Tibial nerve (tissue), 4 donors: ENCODE measurements around the gene STAT5B. TPM values are rescaled to one million over a fixed set of nuclear protein-coding genes. Genes with fewer than 3 reads are reported as not detected.
A peak's percentile ranks its signal among the peaks of the same experiment; 100 is the strongest.

Experiments
- DNase-seq, 2 donors: peaks; one replicate each; pipeline ENCODE4 v3.0.0-alpha.2; 2019; ENCODE audit warnings: low spot score in 2 of 2
- H3K27ac ChIP-seq, 4 donors: fragments of 200-600 bp; sonication (generic) in 3 of 4; one replicate each; pipeline ENCODE4 v1.5.1; 2017 to 2019; ENCODE audit warnings: mild to moderate bottlenecking in 1 of 4
- H3K27me3 ChIP-seq, 2 donors: fragments of 200-600 bp; sonication (generic) in 1 of 2; one replicate each; pipeline versions ENCODE4 v1.5.1 to v1.6.0; 2017 to 2019
- H3K36me3 ChIP-seq, 3 donors: fragments of 200-600 bp; sonication (generic); one replicate each; pipeline ENCODE4 v1.5.1; 2018 to 2019
- H3K4me1 ChIP-seq, 4 donors: fragments of 200-600 bp; sonication (generic) in 3 of 4; one replicate each; pipeline ENCODE4 v1.5.1; 2017 to 2019
- H3K4me3 ChIP-seq, 4 donors: fragments of 200-600 bp; sonication (generic) in 3 of 4; one replicate each; pipeline ENCODE4 v1.5.1; 2017 to 2019; ENCODE audit warnings: mild to moderate bottlenecking in 1 of 4, moderate library complexity in 1 of 4
- H3K9me3 ChIP-seq, 4 donors: fragments of 200-600 bp; sonication (generic) in 3 of 4; one replicate each; pipeline ENCODE4 v1.5.1; 2017 to 2019
- CTCF ChIP-seq, 5 experiments: fragments of 200-600 bp in 3 of 5; fragments of 450-650 bp in 2 of 5; sonication (generic) in 3 of 5; IDR thresholded peaks; one replicate each; pipeline ENCODE4 v1.5.1; 2016 to 2019; ENCODE audit warnings: antibody characterized with exemption in 5 of 5, mild to moderate bottlenecking in 3 of 5, moderate library complexity in 2 of 5
- EP300 ChIP-seq, 2 donors: sonication (generic); formaldehyde crosslinking; IDR thresholded peaks; one replicate each; pipeline ENCODE4 v1.6.1; 2017; ENCODE audit warnings: antibody characterized with exemption in 2 of 2, mild to moderate bottlenecking in 1 of 2
- POLR2A ChIP-seq, 2 donors: fragments of 450-650 bp; IDR thresholded peaks; one replicate each; pipeline ENCODE4 v1.6.1; 2017; ENCODE audit warnings: antibody characterized with exemption in 2 of 2, mild to moderate bottlenecking in 2 of 2, moderate library complexity in 2 of 2
- WGBS, 2 donors: methylation state at CpG; one replicate each; pipeline ENCODE4 v1.1.5; 2018; 5-methylcytosine and 5-hydroxymethylcytosine counted together
- total RNA-seq, 4 donors: library from RNA; depleted of rRNA; stranded (reverse); fragments of >200 nt; gene quantifications; one replicate each; pipeline ENCODE4 v1.1.0, GENCODE V29; 2016

Gene STAT5B
- total RNA-seq, 4 donors from 2014 or later: 96.8 to 117 (median 104) TPM

- DNase-seq: no peak
- Histone ChIP-seq H3K36me3 (peaks cover 0 to 80% (median 24%) of the 10 kb centered on the region in 3 donors), H3K27me3 (no peaks in the 10 kb centered on the region), H3K9me3 (no peaks in the 10 kb centered on the region), H3K4me1 (peaks cover 0 to 56% (median 25%) of the 10 kb centered on the region in 4 donors), H3K27ac (peak overlapping the region in 2 of 4 donors; percentile 45 to 90), H3K4me3 (no peak overlapping the region)
- TF ChIP-seq EP300 (IDR thresholded peaks at IDR 0.05) (no peak), POLR2A (IDR thresholded peaks at IDR 0.05) (no peak), CTCF (IDR thresholded peaks at IDR 0.05) (no peak)
- 85 to 89% methylated on average over 4 of the region's 4 CpGs for WGBS, 2 donors
Measured at GRCh38 chr17:42313389-42313772, 37.2 kb upstream of the STAT5B start.

- TF ChIP-seq POLR2A (IDR thresholded peaks at IDR 0.05) (no peak), EP300 (IDR thresholded peaks at IDR 0.05) (peak in 1 of 2 donors; percentile 72), CTCF (IDR thresholded peaks at IDR 0.05) (peak; percentile 68 to 91 (median 73))
- Histone ChIP-seq H3K36me3 (peaks cover 0 to 80% (median 24%) of the 10 kb centered on the region in 3 donors), H3K27me3 (no peaks in the 10 kb centered on the region), H3K4me3 (peak overlapping the region in 3 of 4 donors; percentile 0 to 30 (median 13)), H3K27ac (peak overlapping the region; percentile 78 to 90 (median 86)), H3K4me1 (peaks cover 0 to 60% (median 25%) of the 10 kb centered on the region in 4 donors), H3K9me3 (no peaks in the 10 kb centered on the region)
- peak; percentile 74 to 78 for DNase-seq
- WGBS, 2 donors: 29% methylated on average over 35 to 50 of the region's 54 CpGs
Measured at GRCh38 chr17:42312285-42313130, 36.3 kb upstream of the STAT5B start.

GRCh38 chr17:42312035-42312284 lies 35.8 kb upstream of the STAT5B start:
- Histone ChIP-seq H3K27ac (peak overlapping the region; percentile 78 to 90 (median 86)), H3K4me1 (peaks cover 0 to 60% (median 25%) of the 10 kb centered on the region in 4 donors), H3K9me3 (no peaks in the 10 kb centered on the region), H3K4me3 (peak overlapping the region in 2 of 4 donors; percentile 13 to 30), H3K27me3 (no peaks in the 10 kb centered on the region), H3K36me3 (peaks cover 0 to 80% (median 24%) of the 10 kb centered on the region in 3 donors)
- DNase-seq: no peak
- WGBS, 2 donors: 16 to 17% methylated on average over 5 of the region's 5 CpGs
- TF ChIP-seq CTCF (IDR thresholded peaks at IDR 0.05) (no peak), POLR2A (IDR thresholded peaks at IDR 0.05) (no peak), EP300 (IDR thresholded peaks at IDR 0.05) (no peak)

GRCh38 chr17:42311240-42312034 lies 35.2 kb upstream of the STAT5B start:
- peak; percentile 90 to 91 for DNase-seq
- H3K36me3 ChIP-seq: peaks cover 0 to 80% (median 24%) of the 10 kb centered on the region in 3 donors
- TF ChIP-seq POLR2A (IDR thresholded peaks at IDR 0.05) (peak in 1 of 2 donors; percentile 62), EP300 (IDR thresholded peaks at IDR 0.05) (peak in 1 of 2 donors; percentile 87), CTCF (IDR thresholded peaks at IDR 0.05) (no peak)

More at GRCh38 chr17:42311240-42312034, 35.2 kb upstream of the STAT5B start:
- H3K27ac ChIP-seq: peak overlapping the region; percentile 78 to 90 (median 86)
- WGBS, 2 donors: 41 to 44% methylated on average over 19 of the region's 19 CpGs
- no peaks in the 10 kb centered on the region for H3K9me3 ChIP-seq
- no peak overlapping the region for H3K4me3 ChIP-seq
- H3K4me1 ChIP-seq: peaks cover 0 to 60% (median 25%) of the 10 kb centered on the region in 4 donors
- no peaks in the 10 kb centered on the region for H3K27me3 ChIP-seq
